B cell (primary cell): ENCODE measurements around the gene ADGRA3. TPM values are rescaled to one million over a fixed set of nuclear protein-coding genes. Genes with fewer than 3 reads are reported as not detected.

Source experiments
- ATAC-seq: fragments of 200-7000 bp; cut with Tn5 transposase; one replicate; pipeline ENCODE4 v1.10.0; 2021; ENCODE audit warnings: low read depth, mild to moderate bottlenecking, moderate number of reproducible peaks, moderate library complexity
- CTCF ChIA-PET: fragments of 350-600 bp; sonication (Branson Sonifier 250); formaldehyde crosslinking; loops from one replicate; lab custom pipeline; 2021; ENCODE audit warnings: antibody characterized with exemption, inconsistent platforms; lab: Charles Lee
- POLR2A ChIA-PET: fragments of 350-600 bp; sonication (Branson Sonifier 250); formaldehyde crosslinking; loops from one replicate; lab custom pipeline; 2021; ENCODE audit warnings: antibody characterized with exemption; lab: Charles Lee
- DNase-seq: peaks from one replicate; pipeline ENCODE4 v3.0.0; 2013
- H2AFZ ChIP-seq: 2 replicates; pipeline ENCODE4 v1.6.1; 2012; ENCODE audit warnings: mild to moderate bottlenecking, low read depth, low read length; ENCODE audit not compliant: insufficient read depth, poor library complexity, severe bottlenecking
- H3K27ac ChIP-seq, 2 donors: 1 replicate in 1 of 2; 2 replicates in 1 of 2; pipeline ENCODE4 v1.5.1; 2012 to 2013; ENCODE audit warnings: low read length in 2 of 2, mild to moderate bottlenecking in 2 of 2, moderate library complexity in 1 of 2
- H3K27me3 ChIP-seq, 4 experiments: fragments of 200-600 bp in 1 of 4; sonication (generic) in 1 of 4; replicated peaks in 1 of 4; 1 replicate in 2 of 4; 2 replicates in 2 of 4; pipeline versions ENCODE4 v1.6.1 to v1.7.0; 2013 to 2016; ENCODE audit warnings: low read length in 3 of 4, mild to moderate bottlenecking in 2 of 4, mixed read lengths in 1 of 4, moderate library complexity in 1 of 4; ENCODE audit not compliant: insufficient read depth in 4 of 4, control insufficient read depth in 3 of 4; ENCODE audit errors: control extremely low read depth in 1 of 4
- H3K36me3 ChIP-seq, 2 experiments: replicated peaks in 1 of 2; 1 replicate in 1 of 2; 2 replicates in 1 of 2; pipeline versions ENCODE4 v1.6.1 to v1.7.1; 2013; ENCODE audit warnings: low read length in 1 of 2; ENCODE audit not compliant: insufficient read depth in 2 of 2, control insufficient read depth in 1 of 2; ENCODE audit errors: control extremely low read depth in 1 of 2, extremely low read depth in 1 of 2
- H3K4me1 ChIP-seq, 2 donors: fragments of 200-600 bp in 1 of 2; sonication (generic) in 1 of 2; 1 replicate in 1 of 2; 2 replicates in 1 of 2; pipeline versions ENCODE4 v1.5.1 to v1.6.1; 2013 to 2017; ENCODE audit warnings: low read length in 2 of 2; ENCODE audit not compliant: control insufficient read depth in 2 of 2, insufficient read depth in 2 of 2
- H3K4me2 ChIP-seq: replicated peaks from 2 replicates; pipeline ENCODE3; 2012; ENCODE audit warnings: mild to moderate bottlenecking, low read depth, low read length; ENCODE audit not compliant: poor library complexity, severe bottlenecking
- H3K4me3 ChIP-seq, 5 experiments: fragments of 200-600 bp in 1 of 5; sonication (generic) in 1 of 5; 1 replicate in 3 of 5; 2 replicates in 2 of 5; pipeline versions ENCODE4 v1.5.1 to v1.7.0; 2011 to 2016; ENCODE audit warnings: low read length in 4 of 5, mild to moderate bottlenecking in 4 of 5, low read depth in 2 of 5, control low read depth in 1 of 5, moderate library complexity in 1 of 5; ENCODE audit not compliant: insufficient read depth in 1 of 5; ENCODE audit errors: control extremely low read depth in 1 of 5, extremely low read depth in 1 of 5
- H3K79me2 ChIP-seq: fragments of 200-600 bp; sonication (generic); one replicate; pipeline ENCODE4 v1.6.0; 2016; ENCODE audit warnings: low read length; ENCODE audit not compliant: control insufficient read depth, insufficient read depth
- H3K9ac ChIP-seq: fragments of 200-600 bp; sonication (generic); 2 replicates; pipeline ENCODE4 v1.6.1; 2017; ENCODE audit warnings: mild to moderate bottlenecking, low read length, moderate library complexity
- H3K9me3 ChIP-seq, 3 donors: one replicate each; pipeline versions ENCODE4 v1.6.1 to v1.7.1; 2013; ENCODE audit warnings: low read length in 2 of 3; ENCODE audit not compliant: control insufficient read depth in 2 of 3, insufficient read depth in 1 of 3; ENCODE audit errors: control extremely low read depth in 1 of 3
- H4K20me1 ChIP-seq: 2 replicates; pipeline ENCODE4 v1.6.0; 2012; ENCODE audit warnings: mild to moderate bottlenecking, low read length; ENCODE audit not compliant: insufficient read depth, control insufficient read depth, poor library complexity, severe bottlenecking
- H3K27ac Mint-ChIP-seq: one replicate; pipeline ENCODE4 v1.8.0; 2021; ENCODE audit warnings: mixed read lengths
- H3K27me3 Mint-ChIP-seq: one replicate; pipeline ENCODE4 v1.8.0; 2021; ENCODE audit warnings: mixed read lengths
- H3K4me1 Mint-ChIP-seq: one replicate; pipeline ENCODE4 v1.8.0; 2021; ENCODE audit warnings: mixed read lengths
- H3K4me3 Mint-ChIP-seq: one replicate; pipeline ENCODE4 v1.8.0; 2021; ENCODE audit warnings: mixed read lengths
- H3K9me3 Mint-ChIP-seq: one replicate; pipeline ENCODE4 v1.8.0; 2022; ENCODE audit warnings: mixed read lengths; ENCODE audit not compliant: insufficient read depth
- EZH2 ChIP-seq: IDR thresholded peaks from 2 replicates; pipeline ENCODE4 v1.6.1; 2012; ENCODE audit warnings: borderline replicate concordance, low read depth, mild to moderate bottlenecking, moderate library complexity, low read length; ENCODE audit not compliant: insufficient read depth, poor library complexity, severe bottlenecking
- WGBS: methylation state at CpG from one replicate; pipeline ENCODE4 v1.1.5; 2013; ENCODE audit warnings: missing lambda C conversion rate; ENCODE audit not compliant: insufficient coverage; 5-methylcytosine and 5-hydroxymethylcytosine counted together
- intact Hi-C: fragments of 100-400 bp; cut with micrococcal nuclease; formaldehyde crosslinking; loops from one replicate; pipeline ENCODE4 v1.10.0; 2022
- polyA plus RNA-seq: library from polyadenylated mRNA; depleted of rRNA; stranded (reverse); fragments of >200 nt; gene quantifications from 2 replicates; pipeline ENCODE4 v1.2.3, GENCODE V29; 2012
- total RNA-seq, 2 donors: library from RNA; stranded (reverse); fragments of 120-200 nt in 1 of 2; gene quantifications; 1 replicate in 1 of 2; 2 replicates in 1 of 2; pipeline versions ENCODE4 v1.2.3 to v1.2.4, GENCODE V29; 2013 to 2022
- TF ChIP-seq, protein P1 (sequence below): fragments of 200-600 bp; IDR thresholded peaks from one replicate; pipeline ENCODE4 v1.8.0; 2022; ENCODE audit warnings: antibody characterized with exemption, mild to moderate bottlenecking

Gene ADGRA3
- total and polyA plus RNA-seq, 2 donors (not counting 1 experiment from before 2014, with no cell fraction given), result 0.25 TPM; not detected in 1

DNA sequence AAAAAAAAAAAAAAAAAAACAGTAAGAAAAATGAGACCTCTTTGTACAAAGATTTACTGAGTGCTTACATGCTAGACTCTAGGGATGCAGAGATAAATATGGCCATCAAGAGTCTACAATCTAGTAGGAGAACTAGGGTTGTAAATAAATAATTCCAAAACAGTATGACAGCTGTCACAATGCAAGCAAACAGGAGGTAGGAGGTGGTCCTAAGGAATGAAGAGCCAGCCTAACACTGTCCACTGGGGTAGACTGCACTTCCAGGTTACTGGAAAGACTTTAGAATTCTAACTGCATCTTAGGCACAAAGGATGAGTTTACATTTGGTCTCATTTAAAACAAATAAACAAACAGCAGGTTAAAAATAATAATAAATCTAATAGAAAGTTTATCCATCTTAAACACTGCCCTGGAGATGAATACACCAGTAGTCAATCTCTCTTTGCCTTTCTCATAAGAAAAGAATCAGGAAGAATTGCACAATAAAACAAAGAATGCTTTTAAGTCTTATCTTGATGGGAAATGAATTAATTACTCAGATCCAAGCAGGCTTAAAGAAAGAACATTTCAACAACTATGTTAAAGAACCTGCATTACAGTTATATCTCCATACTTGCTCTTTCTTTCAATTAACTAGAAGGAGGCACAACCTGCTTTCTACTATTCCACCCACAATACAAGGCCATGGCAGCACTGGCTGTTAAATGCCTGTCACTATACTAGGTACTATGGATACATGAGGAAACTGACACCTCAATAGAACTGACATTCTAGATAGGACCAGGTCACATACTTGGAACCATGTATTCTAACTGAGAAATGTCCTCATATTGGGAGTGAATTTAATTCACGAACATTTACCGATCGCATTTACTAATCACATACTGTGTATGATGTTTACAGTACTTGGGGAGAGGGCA lies 12.7 kb downstream of the ADGRA3 start:
- no CpG with 5 or more reads among the region's 3 CpGs for WGBS
- no peaks in the 10 kb centered on the region for H3K4me1 Mint-ChIP-seq
- no peak overlapping the region for H3K27ac Mint-ChIP-seq
- ChIA-PET POLR2A (no interaction called here), CTCF (no interaction called here)
- Histone ChIP-seq H3K9ac (no peak overlapping the region), H3K27me3 (no peaks in the 10 kb centered on the region), H4K20me1 (no peaks in the 10 kb centered on the region), H3K27ac (no peak overlapping the region), H3K79me2 (no peaks in the 10 kb centered on the region), H3K9me3 (no peaks in the 10 kb centered on the region), H2AFZ (no peak overlapping the region), H3K4me2 (no peak overlapping the region), H3K4me3 (no peak overlapping the region), H3K4me1 (no peaks in the 10 kb centered on the region), H3K36me3 (no peaks in the 10 kb centered on the region)
- no peak for ATAC-seq
- peaks cover 2% of the 10 kb centered on the region for H3K9me3 Mint-ChIP-seq
- DNase-seq, result no peak
- intact Hi-C loops, result no loop called here
- no peak for TF ChIP-seq EZH2
- TF ChIP-seq, protein P1, sequence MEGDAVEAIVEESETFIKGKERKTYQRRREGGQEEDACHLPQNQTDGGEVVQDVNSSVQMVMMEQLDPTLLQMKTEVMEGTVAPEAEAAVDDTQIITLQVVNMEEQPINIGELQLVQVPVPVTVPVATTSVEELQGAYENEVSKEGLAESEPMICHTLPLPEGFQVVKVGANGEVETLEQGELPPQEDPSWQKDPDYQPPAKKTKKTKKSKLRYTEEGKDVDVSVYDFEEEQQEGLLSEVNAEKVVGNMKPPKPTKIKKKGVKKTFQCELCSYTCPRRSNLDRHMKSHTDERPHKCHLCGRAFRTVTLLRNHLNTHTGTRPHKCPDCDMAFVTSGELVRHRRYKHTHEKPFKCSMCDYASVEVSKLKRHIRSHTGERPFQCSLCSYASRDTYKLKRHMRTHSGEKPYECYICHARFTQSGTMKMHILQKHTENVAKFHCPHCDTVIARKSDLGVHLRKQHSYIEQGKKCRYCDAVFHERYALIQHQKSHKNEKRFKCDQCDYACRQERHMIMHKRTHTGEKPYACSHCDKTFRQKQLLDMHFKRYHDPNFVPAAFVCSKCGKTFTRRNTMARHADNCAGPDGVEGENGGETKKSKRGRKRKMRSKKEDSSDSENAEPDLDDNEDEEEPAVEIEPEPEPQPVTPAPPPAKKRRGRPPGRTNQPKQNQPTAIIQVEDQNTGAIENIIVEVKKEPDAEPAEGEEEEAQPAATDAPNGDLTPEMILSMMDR, result no peak
- H3K4me3 Mint-ChIP-seq, result no peak overlapping the region
- H3K27me3 Mint-ChIP-seq, result no peaks in the 10 kb centered on the region

DNA sequence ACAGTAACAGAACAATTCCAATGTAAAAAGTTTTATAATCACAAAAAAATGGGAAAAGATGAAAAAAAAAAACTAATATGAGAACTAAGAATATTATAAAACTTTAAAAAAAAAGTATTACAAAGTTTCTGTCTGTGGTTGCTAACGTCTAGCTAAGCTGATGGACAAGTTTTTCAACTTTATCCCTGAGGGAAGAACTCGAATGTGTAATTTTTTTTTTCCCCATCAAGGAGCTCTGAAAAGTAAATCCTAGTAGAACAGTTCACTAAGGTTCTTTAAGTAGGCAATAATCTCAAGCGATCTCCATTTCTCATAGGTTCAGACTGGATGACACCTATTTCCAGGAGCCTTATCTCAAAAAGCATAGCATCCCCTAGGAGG lies 14.2 kb downstream of the ADGRA3 start:
- intact Hi-C loops, result no loop called here
- WGBS, result no CpG with 5 or more reads among the region's 3 CpGs

More for the DNA sequence above, 14.2 kb downstream of the ADGRA3 start:
- H3K4me2 ChIP-seq, result no peak overlapping the region
- H3K4me3 ChIP-seq, result no peak overlapping the region
- no peaks in the 10 kb centered on the region for H3K36me3 ChIP-seq
- H3K4me3 Mint-ChIP-seq, result no peak overlapping the region
- no peaks in the 10 kb centered on the region for H3K4me1 Mint-ChIP-seq
- DNase-seq (no peak), ATAC-seq (no peak)
- ChIA-PET POLR2A (no interaction called here), CTCF (no interaction called here)
- H3K9ac ChIP-seq, result no peak overlapping the region
- peaks cover 2% of the 10 kb centered on the region for H3K9me3 Mint-ChIP-seq
- no peaks in the 10 kb centered on the region for H4K20me1 ChIP-seq
- no peaks in the 10 kb centered on the region for H3K9me3 ChIP-seq
- no peak overlapping the region for H3K27ac Mint-ChIP-seq
- H3K27ac ChIP-seq, result no peak overlapping the region
- no peak overlapping the region for H2AFZ ChIP-seq
- H3K4me1 ChIP-seq, result no peaks in the 10 kb centered on the region
- no peaks in the 10 kb centered on the region for H3K27me3 Mint-ChIP-seq
- H3K79me2 ChIP-seq, result no peaks in the 10 kb centered on the region
- no peaks in the 10 kb centered on the region for H3K27me3 ChIP-seq
- no peak for TF ChIP-seq EZH2
- TF ChIP-seq, protein P1, result no peak
